Hepatocyte (in vitro differentiated cells): ENCODE results near the gene CYFIP1.

Experiments used
- CTCF ChIP-seq: fragments of 200-600 bp; sonication (generic); IDR thresholded peaks from 2 replicates; pipeline ENCODE4 v1.5.1; 2016; ENCODE audit warnings: antibody characterized with exemption, mild to moderate bottlenecking; ENCODE audit not compliant: poor library complexity
- EZH2 ChIP-seq: fragments of 200-600 bp; sonication (generic); IDR thresholded peaks from 2 replicates; pipeline ENCODE4 v1.6.1; 2016; ENCODE audit warnings: antibody characterized with exemption, mild to moderate bottlenecking, borderline replicate concordance
- EZH2phosphoT487 ChIP-seq: fragments of 200-600 bp; sonication (generic); IDR thresholded peaks from one replicate; pipeline ENCODE4 v1.6.1; 2018; ENCODE audit warnings: antibody characterized with exemption, mild to moderate bottlenecking, low read depth, moderate library complexity; ENCODE audit not compliant: unreplicated experiment, severe bottlenecking

DNA sequence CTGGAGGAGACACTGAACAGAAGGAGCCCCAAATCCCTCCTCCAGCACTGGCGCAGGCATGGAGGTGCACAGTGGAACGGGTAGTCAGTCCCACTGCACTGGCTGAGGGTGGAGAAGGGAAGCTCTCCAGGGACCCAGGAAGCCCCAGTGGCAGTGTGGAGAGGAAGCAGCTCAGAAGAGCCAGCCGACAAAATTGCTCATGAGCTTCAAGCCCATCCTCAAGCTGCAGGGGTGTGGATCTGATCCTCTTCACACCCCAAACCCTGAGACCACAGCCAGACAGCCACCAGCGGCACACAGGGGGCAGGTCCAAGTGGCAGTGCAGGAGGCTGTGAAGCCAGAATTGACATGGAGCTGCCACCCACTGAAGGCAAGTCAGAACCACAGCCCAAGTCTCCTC lies 32.1 kb downstream of the CYFIP1 start:
- TF ChIP-seq CTCF (no peak), EZH2 (no peak), EZH2phosphoT487 (no peak)
